Activated CD8-positive, alpha-beta T cell treated with anti-CD3 and anti-CD28 coated beads for 36 hours (primary cell): Measurements from ENCODE around the gene OR5H15. TPM values are rescaled to one million over a fixed set of nuclear protein-coding genes. Genes with fewer than 3 reads are reported as not detected.
"Not testable (repeated sequence)": the region's sequence is repeated elsewhere in the genome, so short reads cannot be mapped to it uniquely, and the experiment has no call there.

Source experiments
- ATAC-seq: fragments of 200-7000 bp; cut with Tn5 transposase; one replicate; pipeline ENCODE4 v1.10.0; 2021; ENCODE audit warnings: mild to moderate bottlenecking, moderate library complexity
- CTCF ChIA-PET: fragments of 350-600 bp; sonication (Branson Sonifier 250); formaldehyde crosslinking; loops from one replicate; lab custom pipeline; 2021; ENCODE audit warnings: antibody characterized with exemption; lab: Charles Lee
- POLR2A ChIA-PET: fragments of 350-600 bp; sonication (Branson Sonifier 250); formaldehyde crosslinking; loops from one replicate; lab custom pipeline; 2021; ENCODE audit warnings: antibody characterized with exemption; lab: Charles Lee
- DNase-seq: peaks from one replicate; pipeline ENCODE4 v3.0.0-alpha.2; 2020
- H3K27ac Mint-ChIP-seq: one replicate; pipeline ENCODE4 v1.8.0; 2021; ENCODE audit warnings: mild to moderate bottlenecking, mixed read lengths
- H3K27me3 Mint-ChIP-seq: one replicate; pipeline ENCODE4 v1.8.0; 2021; ENCODE audit warnings: mixed read lengths
- H3K36me3 Mint-ChIP-seq: one replicate; pipeline ENCODE4 v1.8.0; 2021; ENCODE audit warnings: low read depth, mixed read lengths
- H3K4me1 Mint-ChIP-seq: one replicate; pipeline ENCODE4 v1.8.0; 2021; ENCODE audit warnings: low read depth, mixed read lengths
- H3K4me3 Mint-ChIP-seq: one replicate; pipeline ENCODE4 v1.8.0; 2021; ENCODE audit warnings: mild to moderate bottlenecking, moderate library complexity, mixed read lengths
- H3K9me3 Mint-ChIP-seq: one replicate; pipeline ENCODE4 v1.8.0; 2021; ENCODE audit warnings: mixed read lengths
- CTCF ChIP-seq: fragments of 200-600 bp; IDR thresholded peaks from one replicate; pipeline ENCODE4 v1.8.0; 2022; ENCODE audit warnings: antibody characterized with exemption, mild to moderate bottlenecking
- intact Hi-C: fragments of 100-400 bp; cut with micrococcal nuclease; formaldehyde crosslinking; loops from one replicate; pipeline ENCODE4 v1.10.0; 2022
- total RNA-seq, 2 experiments: library from RNA; stranded (reverse); gene quantifications; one replicate each; pipeline ENCODE4 v1.2.3, GENCODE V29; 2021

OR5H15 gene
- total RNA-seq, 2 experiments from 2014 or later, result not detected

GRCh38 chr3:98147179-98147578 lies 19.3 kb upstream of the OR5H15 start, which contains the start of gene OR5H14:
Gene OR5H14 (plus strand): TSS chr3:98147479. CDS start chr3:98149386, 1,907 bp downstream.
- H3K9me3 Mint-ChIP-seq, result no peaks in the 10 kb centered on the region
- no peak for DNase-seq
- no peaks in the 10 kb centered on the region for H3K4me1 Mint-ChIP-seq
- no peak within 1 kb of the TSS for H3K4me3 Mint-ChIP-seq
- peaks cover 2% of the 10 kb centered on the region for H3K27me3 Mint-ChIP-seq
- H3K27ac Mint-ChIP-seq, result no peak within 1 kb of the TSS
- no peaks in the 10 kb centered on the region for H3K36me3 Mint-ChIP-seq
- CTCF ChIA-PET, result no interaction called here
- intact Hi-C loops, result no loop called here
- no peak for ATAC-seq
- TF ChIP-seq CTCF, result no peak
- POLR2A ChIA-PET, result no interaction called here

DNA sequence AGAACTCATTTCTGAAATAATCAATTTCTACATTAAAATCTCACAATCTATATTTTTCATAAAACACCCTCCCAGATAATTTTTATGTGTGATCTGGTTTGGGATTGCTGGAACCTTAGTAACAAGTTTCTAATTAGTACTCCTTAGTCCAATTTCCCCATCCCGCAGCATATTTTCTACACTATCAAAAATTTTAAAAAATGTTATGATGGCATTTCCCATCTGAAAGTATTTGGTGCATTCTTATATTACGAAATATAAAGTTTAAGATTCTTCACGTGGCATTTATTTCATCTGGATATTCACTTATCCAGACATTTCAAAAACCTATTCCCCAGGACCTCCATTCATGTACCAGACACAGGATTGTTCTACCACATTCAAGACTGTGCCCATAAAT lies 17.7 kb upstream of the OR5H15 start:
- Mint-ChIP-seq H3K9me3 (no peaks in the 10 kb centered on the region), H3K36me3 (no peaks in the 10 kb centered on the region), H3K4me3 (no peak overlapping the region), H3K27me3 (peaks cover 2% of the 10 kb centered on the region), H3K27ac (no peak overlapping the region), H3K4me1 (no peaks in the 10 kb centered on the region)
- POLR2A ChIA-PET, result no interaction called here
- DNase-seq (no peak), ATAC-seq (no peak)
- CTCF ChIA-PET, result no interaction called here
- no peak for TF ChIP-seq CTCF
- intact Hi-C loops, result no loop called here

DNA sequence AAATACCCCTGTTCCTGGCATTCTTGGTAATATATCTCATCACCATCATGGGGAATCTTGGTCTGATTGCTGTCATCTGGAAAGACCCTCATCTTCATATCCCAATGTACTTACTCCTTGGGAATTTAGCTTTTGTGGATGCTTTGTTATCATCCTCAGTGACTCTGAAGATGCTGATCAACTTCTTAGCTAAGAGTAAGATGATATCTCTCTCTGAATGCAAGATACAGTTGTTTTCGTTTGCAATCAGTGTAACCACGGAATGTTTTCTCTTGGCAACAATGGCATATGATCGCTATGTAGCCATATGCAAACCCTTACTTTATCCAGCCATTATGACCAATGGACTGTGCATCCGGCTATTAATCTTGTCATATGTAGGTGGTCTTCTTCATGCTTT lies 17.0 kb upstream of the OR5H15 start:
- DNase-seq, ATAC-seq, CTCF ChIA-PET, H3K27me3 Mint-ChIP-seq, H3K27ac Mint-ChIP-seq, H3K4me3 Mint-ChIP-seq, intact Hi-C loops, H3K4me1 Mint-ChIP-seq, H3K9me3 Mint-ChIP-seq, H3K36me3 Mint-ChIP-seq, POLR2A ChIA-PET: not testable (repeated sequence)

DNA sequence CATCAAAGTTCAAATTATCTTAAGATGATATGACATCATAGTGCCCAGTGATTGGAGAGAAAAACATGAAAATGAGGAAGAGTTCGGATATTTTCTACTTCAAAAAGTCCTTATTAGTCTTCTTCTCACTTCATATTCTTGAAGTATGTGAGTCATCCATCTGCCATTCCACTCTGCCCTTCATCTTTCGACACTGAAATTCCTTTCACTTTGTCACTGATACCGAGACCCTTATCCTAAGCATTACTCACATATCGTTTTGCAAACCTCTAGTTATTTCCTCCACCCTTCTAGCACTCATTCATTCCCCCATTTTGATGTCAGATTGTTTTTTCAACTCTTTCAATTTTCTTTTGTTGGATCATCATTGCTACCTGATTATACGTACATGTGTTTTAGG lies 15.3 kb upstream of the OR5H15 start:
- Mint-ChIP-seq H3K4me1 (no peaks in the 10 kb centered on the region), H3K27ac (no peak overlapping the region), H3K4me3 (no peak overlapping the region), H3K9me3 (no peaks in the 10 kb centered on the region), H3K36me3 (no peaks in the 10 kb centered on the region), H3K27me3 (peaks cover 2% of the 10 kb centered on the region)
- intact Hi-C loops, result no loop called here
- no peak for ATAC-seq
- POLR2A ChIA-PET, result no interaction called here
- TF ChIP-seq CTCF, result no peak
- CTCF ChIA-PET, result no interaction called here
- no peak for DNase-seq

GRCh38 chr3:98171071-98171470 lies 4.6 kb downstream of the OR5H15 start:
- ChIA-PET POLR2A (no interaction called here), CTCF (interaction anchor here (0.9 kb wide), 1 partner anchor 11 kb away, joined by 3 read pairs; no protein-coding TSS in a partner anchor)
- DNase-seq (no peak), ATAC-seq (no peak)
- Mint-ChIP-seq H3K4me1 (no peaks in the 10 kb centered on the region), H3K4me3 (no peak overlapping the region), H3K27ac (no peak overlapping the region), H3K36me3 (no peaks in the 10 kb centered on the region), H3K9me3 (no peaks in the 10 kb centered on the region), H3K27me3 (peaks cover 3% of the 10 kb centered on the region)
- intact Hi-C loops, result no loop called here
- TF ChIP-seq CTCF, result no peak

- ChIA-PET CTCF (no interaction called here), POLR2A (no interaction called here)
- Mint-ChIP-seq H3K9me3 (no peaks in the 10 kb centered on the region), H3K4me3 (no peak overlapping the region), H3K36me3 (no peaks in the 10 kb centered on the region), H3K27me3 (peaks cover 5% of the 10 kb centered on the region), H3K4me1 (no peaks in the 10 kb centered on the region), H3K27ac (no peak overlapping the region)
- no peak for ATAC-seq
- TF ChIP-seq CTCF, result no peak
- no peak for DNase-seq
- intact Hi-C loops, result no loop called here
These were observed 6.1 kb downstream of the OR5H15 start for GRCh38 chr3:98172621-98173020.
